Erythroblast (primary cell): ENCODE results near the gene DGKD.

Experiments
- GATA1 ChIP-seq: IDR thresholded peaks from 2 replicates; pipeline ENCODE4 v1.6.1; 2011; ENCODE audit warnings: low read depth, mild to moderate bottlenecking, control low read depth, low read length, moderate library complexity
- POLR2A ChIP-seq: IDR thresholded peaks from 2 replicates; pipeline ENCODE4 v1.6.1; 2011; ENCODE audit warnings: mild to moderate bottlenecking, low read length

DNA sequence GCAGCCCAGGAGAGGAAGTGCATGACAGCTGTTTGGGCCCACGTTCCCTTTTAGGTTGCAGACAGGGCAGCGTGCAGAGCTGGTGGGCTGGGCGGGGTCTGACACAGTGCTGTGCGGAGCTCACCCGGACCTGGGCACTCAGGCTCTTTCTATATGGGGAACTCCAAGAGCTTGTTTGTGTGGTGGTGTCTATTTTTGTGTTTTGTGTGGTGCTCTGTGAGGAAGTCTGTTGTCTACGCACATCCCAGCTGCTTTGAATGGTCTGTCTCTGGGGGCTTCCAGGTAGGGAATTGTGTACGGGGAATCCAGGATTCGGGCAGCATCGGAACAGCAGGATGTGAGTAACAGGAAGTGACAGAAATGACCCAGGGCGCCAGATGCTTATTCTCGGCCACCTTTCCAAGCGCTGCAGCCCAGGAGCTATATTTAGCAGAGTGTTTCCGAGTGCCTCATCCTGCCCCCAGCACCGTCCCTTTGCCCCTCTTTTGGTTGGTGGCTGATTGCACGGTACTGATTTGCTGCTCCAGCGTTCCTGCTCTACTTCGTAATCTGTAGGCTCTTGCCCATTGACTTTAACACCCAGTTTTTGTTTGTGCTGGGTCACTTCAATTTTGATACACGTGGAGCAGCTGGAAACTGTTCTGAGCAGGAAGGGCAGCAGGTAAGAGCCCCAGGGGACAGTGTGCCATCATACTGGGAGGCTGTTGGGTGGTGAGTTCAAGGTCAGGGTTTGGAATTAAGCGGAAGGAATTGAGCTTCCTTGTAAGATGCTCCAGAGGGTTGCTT lies 64.7 kb downstream of the DGKD start:
- no peak for TF ChIP-seq POLR2A
- TF ChIP-seq GATA1 = no peak
